H9 (cell line): ENCODE results near the gene HORMAD2. TPM values are rescaled to one million over a fixed set of nuclear protein-coding genes. Genes with fewer than 3 reads are reported as not detected.

Source experiments
- DNase-seq: peaks from one replicate; pipeline ENCODE4 v3.0.0-alpha.2; 2017
- H2AFZ ChIP-seq: one replicate; pipeline ENCODE4 v1.6.1; 2013; ENCODE audit warnings: mild to moderate bottlenecking, low read length, control low read depth, moderate library complexity
- H2AK5ac ChIP-seq: 2 replicates; pipeline ENCODE4 v1.6.1; 2013; ENCODE audit warnings: low read length, control low read depth, mixed read lengths; ENCODE audit not compliant: insufficient read length
- H2BK120ac ChIP-seq: one replicate; pipeline ENCODE4 v1.6.1; 2013; ENCODE audit warnings: low read depth, mild to moderate bottlenecking, low read length, control low read depth, inconsistent platforms; ENCODE audit not compliant: poor library complexity, severe bottlenecking
- H2BK12ac ChIP-seq: 2 replicates; pipeline ENCODE4 v1.6.1; 2013; ENCODE audit warnings: low read length, control low read depth, mixed read lengths, low read depth; ENCODE audit not compliant: insufficient read length
- H2BK15ac ChIP-seq: 2 replicates; pipeline ENCODE4 v1.6.1; 2013; ENCODE audit warnings: low read depth, low read length, control low read depth
- H2BK20ac ChIP-seq: one replicate; pipeline ENCODE4 v1.6.1; 2013; ENCODE audit warnings: low read depth, mild to moderate bottlenecking, low read length, control low read depth, inconsistent platforms; ENCODE audit not compliant: poor library complexity, severe bottlenecking
- H2BK5ac ChIP-seq: 2 replicates; pipeline ENCODE4 v1.6.1; 2013; ENCODE audit warnings: low read length, control low read depth, mixed read lengths; ENCODE audit not compliant: insufficient read length
- H3K14ac ChIP-seq: 2 replicates; pipeline ENCODE4 v1.6.1; 2013; ENCODE audit warnings: low read length, control low read depth; ENCODE audit not compliant: insufficient read depth
- H3K18ac ChIP-seq: 2 replicates; pipeline ENCODE4 v1.6.1; 2013; ENCODE audit warnings: low read depth, mild to moderate bottlenecking, mixed read lengths, low read length, control low read depth; ENCODE audit not compliant: insufficient read length
- H3K23ac ChIP-seq: 2 replicates; pipeline ENCODE4 v1.6.1; 2013; ENCODE audit warnings: low read length, control low read depth, mixed read lengths, low read depth; ENCODE audit not compliant: insufficient read length
- H3K23me2 ChIP-seq: 2 replicates; pipeline ENCODE4 v1.6.1; 2013; ENCODE audit warnings: low read depth, mild to moderate bottlenecking, mixed read lengths, low read length, control low read depth; ENCODE audit not compliant: insufficient read length, poor library complexity, severe bottlenecking
- H3K27ac ChIP-seq: 2 replicates; pipeline ENCODE4 v1.5.1; 2013; ENCODE audit warnings: low read length, control low read depth, mixed read lengths, low read depth; ENCODE audit not compliant: insufficient read length
- H3K27me3 ChIP-seq: 2 replicates; pipeline ENCODE4 v1.6.1; 2013; ENCODE audit warnings: low read length, control low read depth, inconsistent platforms; ENCODE audit not compliant: insufficient read depth
- H3K4ac ChIP-seq: 2 replicates; pipeline ENCODE4 v1.6.1; 2013; ENCODE audit warnings: low read depth, mild to moderate bottlenecking, control low read depth, inconsistent platforms, low read length, moderate library complexity
- H3K4me1 ChIP-seq: 2 replicates; pipeline ENCODE4 v1.6.1; 2013; ENCODE audit warnings: low read length, control low read depth, inconsistent platforms; ENCODE audit not compliant: insufficient read depth
- H3K4me2 ChIP-seq: 2 replicates; pipeline ENCODE4 v1.6.1; 2013; ENCODE audit warnings: low read length, control low read depth, mixed read lengths; ENCODE audit not compliant: insufficient read length, insufficient read depth
- H3K56ac ChIP-seq: 2 replicates; pipeline ENCODE4 v1.6.1; 2013; ENCODE audit warnings: low read depth, mild to moderate bottlenecking, mixed read lengths, low read length, control low read depth; ENCODE audit not compliant: insufficient read length
- H3K79me1 ChIP-seq: 2 replicates; pipeline ENCODE4 v1.6.1; 2013; ENCODE audit warnings: low read depth, mild to moderate bottlenecking, moderate library complexity, low read length, control low read depth, inconsistent platforms; ENCODE audit not compliant: insufficient read depth, poor library complexity, severe bottlenecking
- H3K79me2 ChIP-seq: 2 replicates; pipeline ENCODE4 v1.6.1; 2013; ENCODE audit warnings: low read length, control low read depth, inconsistent platforms; ENCODE audit not compliant: insufficient read depth
- H3K9ac ChIP-seq: 2 replicates; pipeline ENCODE4 v1.6.1; 2013; ENCODE audit warnings: low read length, control low read depth, mixed read lengths; ENCODE audit not compliant: insufficient read length; ENCODE audit errors: extremely low read depth
- H3K9me3 ChIP-seq: one replicate; pipeline ENCODE4 v1.6.1; 2013; ENCODE audit warnings: low read depth, low read length, inconsistent platforms; ENCODE audit not compliant: control insufficient read depth
- H3T11ph ChIP-seq: one replicate; pipeline ENCODE4 v1.6.1; 2013; ENCODE audit warnings: mild to moderate bottlenecking, low read length, control low read depth, inconsistent platforms
- H4K20me1 ChIP-seq: one replicate; pipeline ENCODE4 v1.6.1; 2013; ENCODE audit not compliant: control insufficient read depth, insufficient read length, insufficient read depth
- H4K5ac ChIP-seq: 2 replicates; pipeline ENCODE4 v1.6.1; 2013; ENCODE audit warnings: low read depth, mild to moderate bottlenecking, mixed read lengths, low read length, control low read depth; ENCODE audit not compliant: insufficient read length
- H4K8ac ChIP-seq: replicated peaks from 2 replicates; pipeline ENCODE4 v1.6.1; 2013; ENCODE audit warnings: low read length, control low read depth, mixed read lengths, low read depth; ENCODE audit not compliant: insufficient read length
- H4K91ac ChIP-seq: 2 replicates; pipeline ENCODE4 v1.6.1; 2013; ENCODE audit warnings: low read depth, mild to moderate bottlenecking, moderate library complexity, mixed read lengths, low read length, control low read depth; ENCODE audit not compliant: insufficient read length
- H3K27ac Mint-ChIP-seq, 3 experiments: 2 replicates in 2 of 3; 3 replicates in 1 of 3; pipeline ENCODE4 v1.8.0; 2020 to 2021; ENCODE audit warnings: mixed read lengths in 3 of 3, mild to moderate bottlenecking in 1 of 3, moderate library complexity in 1 of 3
- H3K27me3 Mint-ChIP-seq: 2 replicates; pipeline ENCODE4 v1.8.0; 2021; ENCODE audit warnings: low read depth, mild to moderate bottlenecking, moderate library complexity, mixed read lengths
- H3K36me3 Mint-ChIP-seq, 3 experiments: 2 replicates in 2 of 3; 3 replicates in 1 of 3; pipeline ENCODE4 v1.8.0; 2020 to 2021; ENCODE audit warnings: low read depth in 3 of 3, mixed read lengths in 3 of 3; ENCODE audit not compliant: insufficient read depth in 1 of 3
- H3K4me1 Mint-ChIP-seq, 2 experiments: 2 replicates each; pipeline ENCODE4 v1.8.0; 2020; ENCODE audit warnings: mixed read lengths in 2 of 2
- H3K4me3 Mint-ChIP-seq, 2 experiments: 2 replicates in 1 of 2; 3 replicates in 1 of 2; pipeline ENCODE4 v1.8.0; 2020 to 2021; ENCODE audit warnings: mild to moderate bottlenecking in 2 of 2, mixed read lengths in 2 of 2, moderate library complexity in 1 of 2
- H3K9me3 Mint-ChIP-seq, 2 experiments: 2 replicates in 1 of 2; 3 replicates in 1 of 2; pipeline ENCODE4 v1.8.0; 2020; ENCODE audit warnings: mild to moderate bottlenecking in 2 of 2, mixed read lengths in 2 of 2, moderate library complexity in 1 of 2
- CTCF ChIP-seq: fragments of 200-600 bp; sonication (generic); conservative IDR thresholded peaks from 3 replicates; pipeline ENCODE4 v1.8.0; 2021; ENCODE audit warnings: antibody characterized with exemption, mild to moderate bottlenecking
- WGBS: extraction: QIAGEN DNeasy Blood & Tissue Kit; methylation state at CpG from one replicate; pipeline ENCODE4 v1.1.7; 2013; ENCODE audit warnings: missing lambda C conversion rate, low lambda C conversion rate, mixed read lengths; ENCODE audit not compliant: insufficient read length; ENCODE audit errors: extremely low coverage; 5-methylcytosine and 5-hydroxymethylcytosine counted together
- total RNA-seq: library from RNA; stranded (reverse); gene quantifications from 2 replicates; pipeline ENCODE4 v1.2.1, GENCODE V29; 2021

HORMAD2 gene
- total RNA-seq, 1 experiment from 2014 or later: not detected

GRCh38 chr22:30210235-30210909, 130.1 kb downstream of the HORMAD2 start:
- H3K27ac ChIP-seq: no peak overlapping the region
- H3K18ac ChIP-seq: no peak overlapping the region
- H3K9me3 Mint-ChIP-seq: no peaks in the 10 kb centered on the region; a peak in 1 of 5 replicates
- no peaks in the 10 kb centered on the region for H3K79me2 ChIP-seq
- H3K4ac ChIP-seq: no peak overlapping the region
- no peak overlapping the region for H3K14ac ChIP-seq
- H3K36me3 Mint-ChIP-seq: no peaks in the 10 kb centered on the region
- H2AK5ac ChIP-seq: no peak overlapping the region
- no peak overlapping the region for H4K5ac ChIP-seq
- no peak overlapping the region for H4K8ac ChIP-seq
- H3K4me2 ChIP-seq: no peak overlapping the region
- no peak overlapping the region for H4K91ac ChIP-seq
- H3K56ac ChIP-seq: no peak overlapping the region
- H2BK5ac ChIP-seq: no peak overlapping the region
- no peak overlapping the region for H2BK20ac ChIP-seq
- WGBS: no CpG with 5 or more reads among the region's 19 CpGs
- H2AFZ ChIP-seq: no peak overlapping the region
- H3K9me3 ChIP-seq: no peaks in the 10 kb centered on the region
- H3K4me3 Mint-ChIP-seq: no peak overlapping the region
- H3K4me1 ChIP-seq: peaks cover 6% of the 10 kb centered on the region; the same call in 1 of the 2 replicates
- no peak overlapping the region for H2BK120ac ChIP-seq
- peak; percentile 54 for DNase-seq
- peaks cover 34 to 41% of the 10 kb centered on the region in 2 experiments for H3K4me1 Mint-ChIP-seq
- TF ChIP-seq CTCF: no peak
- H3K27ac Mint-ChIP-seq: no peak overlapping the region; a peak in 2 of 7 replicates
- H3K23ac ChIP-seq: no peak overlapping the region
- H3K9ac ChIP-seq: no peak overlapping the region
- no peak overlapping the region for H3T11ph ChIP-seq
- H3K23me2 ChIP-seq: no peaks in the 10 kb centered on the region
- no peak overlapping the region for H2BK15ac ChIP-seq
- H3K27me3 Mint-ChIP-seq: peaks cover 16% of the 10 kb centered on the region
- H2BK12ac ChIP-seq: no peak overlapping the region
- H3K79me1 ChIP-seq: no peaks in the 10 kb centered on the region
- no peaks in the 10 kb centered on the region for H4K20me1 ChIP-seq
- no peaks in the 10 kb centered on the region; the same call in 1 of the 2 replicates for H3K27me3 ChIP-seq
